C4-2B (cell line): ENCODE measurements around the gene TRIM32.

Experiments
- ZFX ChIP-seq: fragments of 450-650 bp; IDR thresholded peaks from 2 replicates; pipeline ENCODE4 v1.6.1; 2017
- TF ChIP-seq, protein P1 (sequence below): fragments of 450-650 bp; conservative IDR thresholded peaks from 2 replicates; pipeline ENCODE4 v1.5.1; 2017; ENCODE audit warnings: mild to moderate bottlenecking

DNA sequence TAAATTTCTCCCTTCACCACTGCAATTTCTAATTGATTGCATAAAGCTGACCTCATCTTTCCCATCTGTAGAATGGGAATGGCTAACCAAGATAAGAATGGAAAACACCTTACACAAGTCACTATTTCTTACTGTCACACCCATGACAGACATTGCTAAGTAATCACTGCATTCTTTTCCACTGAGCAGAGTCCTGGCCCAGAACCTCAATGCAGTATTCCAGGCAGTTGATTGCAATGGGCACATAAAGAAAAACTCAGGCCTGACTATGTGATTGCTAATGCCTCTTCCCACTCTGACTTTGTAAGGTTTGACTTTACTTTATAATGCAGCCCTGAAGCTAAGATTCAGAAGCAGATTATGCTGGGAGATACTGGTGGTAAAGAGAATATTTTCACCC is 29.3 kb downstream of the TRIM32 start:
- TF ChIP-seq, protein P1, sequence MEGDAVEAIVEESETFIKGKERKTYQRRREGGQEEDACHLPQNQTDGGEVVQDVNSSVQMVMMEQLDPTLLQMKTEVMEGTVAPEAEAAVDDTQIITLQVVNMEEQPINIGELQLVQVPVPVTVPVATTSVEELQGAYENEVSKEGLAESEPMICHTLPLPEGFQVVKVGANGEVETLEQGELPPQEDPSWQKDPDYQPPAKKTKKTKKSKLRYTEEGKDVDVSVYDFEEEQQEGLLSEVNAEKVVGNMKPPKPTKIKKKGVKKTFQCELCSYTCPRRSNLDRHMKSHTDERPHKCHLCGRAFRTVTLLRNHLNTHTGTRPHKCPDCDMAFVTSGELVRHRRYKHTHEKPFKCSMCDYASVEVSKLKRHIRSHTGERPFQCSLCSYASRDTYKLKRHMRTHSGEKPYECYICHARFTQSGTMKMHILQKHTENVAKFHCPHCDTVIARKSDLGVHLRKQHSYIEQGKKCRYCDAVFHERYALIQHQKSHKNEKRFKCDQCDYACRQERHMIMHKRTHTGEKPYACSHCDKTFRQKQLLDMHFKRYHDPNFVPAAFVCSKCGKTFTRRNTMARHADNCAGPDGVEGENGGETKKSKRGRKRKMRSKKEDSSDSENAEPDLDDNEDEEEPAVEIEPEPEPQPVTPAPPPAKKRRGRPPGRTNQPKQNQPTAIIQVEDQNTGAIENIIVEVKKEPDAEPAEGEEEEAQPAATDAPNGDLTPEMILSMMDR = no peak
- TF ChIP-seq ZFX = no peak
